GM15510 (cell line): ENCODE measurements around the gene COL4A3.

Source experiments
- POLR2A ChIP-seq: IDR thresholded peaks from 3 replicates; pipeline ENCODE4 v1.6.1; 2011; ENCODE audit warnings: borderline replicate concordance; ENCODE audit not compliant: insufficient read length; ENCODE audit errors: extremely low read depth

Gene COL4A3

GRCh38 chr2:227324995-227325838 is 160.8 kb downstream of the COL4A3 start, which contains the start of gene MFF:
Gene MFF, plus strand, starts transcription at chr2:227325251. Its CDS starts 5,415 bp downstream, at chr2:227330666.
- TF ChIP-seq POLR2A: peak; percentile 68

GRCh38 chr2:227325839-227326195 is 161.4 kb downstream of the COL4A3 start:
- no peak for TF ChIP-seq POLR2A

GRCh38 chr2:227326783-227327182 is 162.4 kb downstream of the COL4A3 start:
- TF ChIP-seq POLR2A: no peak

DNA sequence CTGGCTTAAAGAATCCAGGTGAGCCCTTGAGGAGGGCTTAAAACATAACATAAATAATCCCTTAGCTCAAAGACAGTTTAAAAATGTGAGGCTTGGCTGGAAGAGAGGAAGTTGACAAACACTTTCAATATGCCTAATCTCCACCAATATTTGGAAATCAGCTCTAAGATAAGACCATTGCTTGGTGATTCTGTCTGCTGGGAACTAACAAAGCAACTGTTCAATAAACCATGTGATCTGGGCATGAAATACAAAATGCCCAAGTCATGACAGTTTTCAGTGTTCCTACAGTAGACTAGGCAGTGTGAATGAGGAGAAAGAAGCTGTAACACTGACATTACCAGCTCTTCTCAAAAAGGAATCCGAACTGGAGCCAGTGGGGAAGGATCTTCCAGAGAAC is 171.3 kb downstream of the COL4A3 start:
- TF ChIP-seq POLR2A: no peak

GRCh38 chr2:227337442-227337841 is 173.0 kb downstream of the COL4A3 start:
- no peak for TF ChIP-seq POLR2A

GRCh38 chr2:227339098-227339599 is 174.7 kb downstream of the COL4A3 start:
- TF ChIP-seq POLR2A: no peak

DNA sequence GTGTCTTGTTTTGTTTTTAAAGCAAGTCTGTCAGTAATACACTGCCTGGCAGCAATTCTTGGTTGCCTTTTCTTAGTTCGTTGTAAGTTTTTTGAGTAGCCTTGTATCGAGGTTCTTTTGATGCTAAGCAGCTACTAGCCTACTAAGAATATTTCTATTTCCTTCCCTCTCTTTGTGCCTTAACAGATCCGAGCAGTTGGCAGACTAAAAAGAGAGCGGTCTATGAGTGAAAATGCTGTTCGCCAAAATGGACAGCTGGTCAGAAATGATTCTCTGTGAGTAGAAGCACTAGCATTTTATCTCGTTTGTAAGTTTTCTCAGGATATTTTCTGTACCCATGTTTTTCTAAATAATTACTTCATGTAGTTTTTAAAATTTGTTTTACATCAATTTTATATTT is 175.7 kb downstream of the COL4A3 start:
- no peak for TF ChIP-seq POLR2A

DNA sequence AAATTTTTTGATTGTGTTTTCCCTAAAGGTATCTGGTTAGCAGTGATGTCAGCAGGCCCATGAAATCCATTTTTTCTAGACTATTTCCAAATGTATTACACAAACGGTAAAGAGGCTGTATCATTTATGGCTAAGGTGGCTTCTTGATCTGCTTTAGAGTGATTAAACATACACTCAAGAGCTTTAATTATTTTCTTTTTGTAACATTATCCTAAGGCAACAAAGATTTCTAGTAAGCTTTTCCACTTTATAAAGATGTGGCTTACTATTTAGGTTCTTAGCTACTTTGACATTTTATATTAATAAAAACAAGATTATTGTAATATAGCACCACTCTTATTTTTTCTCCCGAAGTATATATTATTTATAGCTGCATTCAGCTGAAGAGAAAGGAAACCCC is 177.1 kb downstream of the COL4A3 start:
- TF ChIP-seq POLR2A: no peak

GRCh38 chr2:227344231-227344630 is 179.8 kb downstream of the COL4A3 start:
- TF ChIP-seq POLR2A: no peak

- TF ChIP-seq POLR2A: no peak
Measured at GRCh38 chr2:227347117-227347516, 182.7 kb downstream of the COL4A3 start.

DNA sequence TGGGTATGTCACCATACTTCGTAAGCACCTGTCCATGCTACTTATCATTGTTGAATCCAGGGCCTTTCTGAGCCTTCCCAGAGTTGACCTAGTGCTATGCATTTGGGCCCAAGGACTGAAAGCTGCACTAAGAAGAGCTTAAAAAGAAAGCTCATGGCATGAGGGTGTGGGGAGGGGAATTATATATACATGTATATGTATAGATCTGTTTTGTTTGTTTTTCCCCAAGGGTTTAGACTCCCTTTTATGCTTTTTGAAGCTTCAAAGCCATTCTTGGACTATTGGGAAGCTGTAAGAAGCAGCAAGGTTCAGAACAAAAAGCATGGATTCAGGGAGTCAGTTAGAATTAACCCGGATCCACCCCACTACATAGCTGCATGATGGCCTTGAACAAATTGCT is 183.9 kb downstream of the COL4A3 start:
- TF ChIP-seq POLR2A: no peak

DNA sequence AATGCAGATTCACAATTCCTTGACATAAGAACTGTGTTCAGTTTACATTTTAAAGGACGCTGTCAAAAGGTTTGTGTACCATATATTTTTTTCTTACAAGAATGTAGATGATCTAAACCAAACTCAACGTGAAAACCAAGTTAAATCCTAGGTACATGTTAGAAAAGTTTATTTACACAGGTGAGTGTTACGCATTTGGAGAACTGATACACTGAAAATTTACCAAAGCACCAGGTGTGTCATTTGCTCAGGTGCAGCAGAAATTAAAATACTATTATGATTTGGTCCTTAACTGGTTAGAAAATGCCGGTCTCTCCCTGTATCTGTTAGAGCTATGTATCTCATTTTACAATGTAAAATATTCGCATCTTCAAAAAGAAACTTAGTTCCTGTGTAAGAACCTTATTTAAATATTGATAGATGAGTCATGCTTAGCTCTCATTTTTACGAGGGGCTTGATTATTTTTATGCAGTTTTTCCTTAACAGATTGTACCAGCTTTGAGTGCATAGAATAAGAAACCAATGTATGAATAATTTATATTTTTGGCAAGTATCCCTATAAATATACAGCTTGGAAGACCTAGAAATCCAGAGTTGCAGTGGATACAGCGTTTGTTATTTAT is 185.7 kb downstream of the COL4A3 start:
- TF ChIP-seq POLR2A: no peak

- TF ChIP-seq POLR2A: no peak
Measured at GRCh38 chr2:227351639-227352038, 187.2 kb downstream of the COL4A3 start.

DNA sequence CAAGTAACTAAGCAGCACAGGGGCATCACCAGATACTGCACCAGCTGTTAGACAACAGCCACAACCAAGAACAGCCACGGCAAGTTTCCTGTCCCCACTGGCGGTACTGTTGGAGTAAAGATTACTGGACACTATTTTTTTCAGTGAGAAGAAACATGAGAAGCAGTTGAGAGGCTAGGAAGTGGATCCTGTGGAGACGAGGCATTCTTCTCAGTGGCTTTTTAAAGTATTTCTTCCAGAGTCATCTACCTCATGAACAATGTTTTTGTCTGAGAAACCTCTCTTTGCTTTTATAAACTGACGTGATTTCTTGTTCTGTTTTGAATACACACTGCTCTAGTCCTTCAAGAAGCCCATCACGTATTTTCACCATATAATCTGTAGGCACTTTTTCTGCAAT is 195.9 kb downstream of the COL4A3 start:
- TF ChIP-seq POLR2A: no peak

DNA sequence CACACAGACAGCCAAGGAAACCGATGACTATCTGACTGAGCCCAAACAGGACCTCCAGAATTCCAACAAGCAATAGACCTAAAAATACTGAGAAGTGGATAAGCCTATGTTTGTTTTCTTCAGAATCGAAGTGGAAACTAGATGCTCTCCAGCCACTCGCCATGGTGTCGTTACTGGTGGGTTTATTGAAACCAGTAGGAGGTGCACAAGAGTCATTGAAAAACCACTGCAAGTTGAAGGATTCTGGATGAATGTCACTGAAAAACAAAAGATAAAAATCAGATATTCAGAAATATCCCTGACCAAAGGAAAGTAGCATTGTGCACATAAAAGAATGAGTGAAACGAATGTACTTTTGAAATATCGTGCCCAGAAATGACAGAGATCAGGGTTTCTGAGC is 199.3 kb downstream of the COL4A3 start:
- no peak for TF ChIP-seq POLR2A
